HG03342 (cell line): ENCODE data around the gene DOCK4.

Source experiments
- ATAC-seq: cut with Tn5 transposase; IDR thresholded peaks from one replicate; pipeline ENCODE4 v1.9.1; 2021; ENCODE audit warnings: mild to moderate bottlenecking, moderate library complexity; ENCODE audit not compliant: unreplicated experiment

DOCK4 gene

GRCh38 chr7:112223310-112223709 lies 17.1 kb upstream of the DOCK4 start:
- ATAC-seq = no peak

- ATAC-seq = no peak
Observed at GRCh38 chr7:112220877-112221434, 14.8 kb upstream of the DOCK4 start.

- no peak for ATAC-seq
Observed at GRCh38 chr7:112215787-112216186, 9.6 kb upstream of the DOCK4 start.

GRCh38 chr7:112214883-112215282 lies 8.7 kb upstream of the DOCK4 start:
- no peak for ATAC-seq

GRCh38 chr7:112214268-112214667 lies 8.1 kb upstream of the DOCK4 start:
- no peak for ATAC-seq

- no peak for ATAC-seq
Observed at GRCh38 chr7:112213735-112214134, 7.5 kb upstream of the DOCK4 start.

GRCh38 chr7:112212571-112212970 lies 6.4 kb upstream of the DOCK4 start:
- ATAC-seq = no peak

- no peak for ATAC-seq
Observed at GRCh38 chr7:112211348-112211907, 5.2 kb upstream of the DOCK4 start.

GRCh38 chr7:112207765-112208164 lies 1.6 kb upstream of the DOCK4 start:
- no peak for ATAC-seq

- no peak for ATAC-seq
Observed at GRCh38 chr7:112206991-112207592, 893 bp upstream of the DOCK4 start.

GRCh38 chr7:112205343-112206237 lies 609 bp downstream of the DOCK4 start:
- peak; percentile 5 for ATAC-seq

GRCh38 chr7:112204499-112205342 lies 1.5 kb downstream of the DOCK4 start:
- no peak for ATAC-seq

- ATAC-seq = no peak
Observed at GRCh38 chr7:112203365-112203739, 2.8 kb downstream of the DOCK4 start.

GRCh38 chr7:112202816-112203215 lies 3.4 kb downstream of the DOCK4 start:
- ATAC-seq = no peak

- ATAC-seq = no peak
Observed at GRCh38 chr7:112201839-112202238, 4.4 kb downstream of the DOCK4 start.

- ATAC-seq = no peak
Observed at GRCh38 chr7:112201411-112201810, 4.8 kb downstream of the DOCK4 start.

GRCh38 chr7:112199672-112200071 lies 6.5 kb downstream of the DOCK4 start:
- no peak for ATAC-seq

- ATAC-seq = no peak
Observed at GRCh38 chr7:112199035-112199655, 7.1 kb downstream of the DOCK4 start.

GRCh38 chr7:112197322-112197721 lies 8.9 kb downstream of the DOCK4 start:
- no peak for ATAC-seq

GRCh38 chr7:112195717-112196116 lies 10.5 kb downstream of the DOCK4 start:
- ATAC-seq = no peak
